Measurements from ENCODE around the gene FABP7.
"Not testable (repeated sequence)": the region's sequence is repeated elsewhere in the genome, so short reads cannot be mapped to it uniquely, and the experiment has no call there.

FABP7 gene

GRCh38 chr6:122779667-122780066 lies at the start of gene FABP7:
Gene FABP7, plus strand, starts transcription at chr6:122779716. Its CDS starts 79 bp downstream, at chr6:122779795.
- in situ Hi-C loops (cut with MboI; ENCODE audit: low sequenced_read_pairs) = no loop called here

- in situ Hi-C loops (cut with MboI; ENCODE audit: low sequenced_read_pairs) = no loop called here
Measured at GRCh38 chr6:122730334-122730733, 49.2 kb upstream of the FABP7 start.

GRCh38 chr6:122730775-122731386 lies 48.6 kb upstream of the FABP7 start:
- in situ Hi-C loops (cut with MboI; ENCODE audit: low sequenced_read_pairs) = no loop called here

- in situ Hi-C loops (cut with MboI; ENCODE audit: low sequenced_read_pairs) = no loop called here
Measured at GRCh38 chr6:122733259-122733658, 46.3 kb upstream of the FABP7 start.

- in situ Hi-C loops (cut with MboI; ENCODE audit: low sequenced_read_pairs) = no loop called here
Measured at GRCh38 chr6:122734529-122735395, 44.8 kb upstream of the FABP7 start.

- in situ Hi-C loops (cut with MboI; ENCODE audit: low sequenced_read_pairs) = no loop called here
Measured at GRCh38 chr6:122735582-122735981, 43.9 kb upstream of the FABP7 start.

- in situ Hi-C loops (cut with MboI; ENCODE audit: low sequenced_read_pairs) = no loop called here
Measured at GRCh38 chr6:122736163-122736562, 43.4 kb upstream of the FABP7 start.

GRCh38 chr6:122736616-122737015 lies 42.9 kb upstream of the FABP7 start:
- in situ Hi-C loops (cut with MboI; ENCODE audit: low sequenced_read_pairs) = no loop called here

GRCh38 chr6:122740091-122740490 lies 39.4 kb upstream of the FABP7 start:
- in situ Hi-C loops (cut with MboI; ENCODE audit: low sequenced_read_pairs) = no loop called here

- in situ Hi-C loops (cut with MboI; ENCODE audit: low sequenced_read_pairs) = no loop called here
Measured at GRCh38 chr6:122740936-122741335, 38.6 kb upstream of the FABP7 start.

GRCh38 chr6:122744247-122744646 lies 35.3 kb upstream of the FABP7 start:
- in situ Hi-C loops (cut with MboI; ENCODE audit: low sequenced_read_pairs) = not testable (repeated sequence)

- in situ Hi-C loops (cut with MboI; ENCODE audit: low sequenced_read_pairs) = not testable (repeated sequence)
Measured at GRCh38 chr6:122744856-122745255, 34.7 kb upstream of the FABP7 start.

- in situ Hi-C loops (cut with MboI; ENCODE audit: low sequenced_read_pairs) = no loop called here
Measured at GRCh38 chr6:122746688-122747087, 32.8 kb upstream of the FABP7 start.

- in situ Hi-C loops (cut with MboI; ENCODE audit: low sequenced_read_pairs) = no loop called here
Measured at GRCh38 chr6:122747573-122747972, 31.9 kb upstream of the FABP7 start.

- in situ Hi-C loops (cut with MboI; ENCODE audit: low sequenced_read_pairs) = not testable (repeated sequence)
Measured at GRCh38 chr6:122748945-122749344, 30.6 kb upstream of the FABP7 start.

- in situ Hi-C loops (cut with MboI; ENCODE audit: low sequenced_read_pairs) = no loop called here
Measured at GRCh38 chr6:122749451-122750050, 30.0 kb upstream of the FABP7 start.

GRCh38 chr6:122751326-122751725 lies 28.2 kb upstream of the FABP7 start:
- in situ Hi-C loops (cut with MboI; ENCODE audit: low sequenced_read_pairs) = no loop called here

GRCh38 chr6:122752459-122752858 lies 27.1 kb upstream of the FABP7 start:
- in situ Hi-C loops (cut with MboI; ENCODE audit: low sequenced_read_pairs) = no loop called here

- in situ Hi-C loops (cut with MboI; ENCODE audit: low sequenced_read_pairs) = no loop called here
Measured at GRCh38 chr6:122753000-122753687, 26.4 kb upstream of the FABP7 start.

GRCh38 chr6:122753688-122754056 lies 25.8 kb upstream of the FABP7 start:
- in situ Hi-C loops (cut with MboI; ENCODE audit: low sequenced_read_pairs) = no loop called here

- in situ Hi-C loops (cut with MboI; ENCODE audit: low sequenced_read_pairs) = no loop called here
Measured at GRCh38 chr6:122754191-122754731, 25.3 kb upstream of the FABP7 start.

All from hTERT RPE-1 (cell line).